Tibial nerve (tissue), 4 donors: Measurements from ENCODE around the gene DRAXIN. TPM values are rescaled to one million over a fixed set of nuclear protein-coding genes. Genes with fewer than 3 reads are reported as not detected.

Experiments used
- DNase-seq, 2 donors: peaks; one replicate each; pipeline ENCODE4 v3.0.0-alpha.2; 2019; ENCODE audit warnings: low spot score in 2 of 2
- H3K27ac ChIP-seq, 4 donors: fragments of 200-600 bp; sonication (generic) in 3 of 4; one replicate each; pipeline ENCODE4 v1.5.1; 2017 to 2019; ENCODE audit warnings: mild to moderate bottlenecking in 1 of 4
- H3K27me3 ChIP-seq, 2 donors: fragments of 200-600 bp; sonication (generic) in 1 of 2; one replicate each; pipeline versions ENCODE4 v1.5.1 to v1.6.0; 2017 to 2019
- H3K36me3 ChIP-seq, 3 donors: fragments of 200-600 bp; sonication (generic); one replicate each; pipeline ENCODE4 v1.5.1; 2018 to 2019
- H3K4me1 ChIP-seq, 4 donors: fragments of 200-600 bp; sonication (generic) in 3 of 4; one replicate each; pipeline ENCODE4 v1.5.1; 2017 to 2019
- H3K4me3 ChIP-seq, 4 donors: fragments of 200-600 bp; sonication (generic) in 3 of 4; one replicate each; pipeline ENCODE4 v1.5.1; 2017 to 2019; ENCODE audit warnings: mild to moderate bottlenecking in 1 of 4, moderate library complexity in 1 of 4
- H3K9me3 ChIP-seq, 4 donors: fragments of 200-600 bp; sonication (generic) in 3 of 4; one replicate each; pipeline ENCODE4 v1.5.1; 2017 to 2019
- EP300 ChIP-seq, 2 donors: sonication (generic); formaldehyde crosslinking; IDR thresholded peaks; one replicate each; pipeline ENCODE4 v1.6.1; 2017; ENCODE audit warnings: antibody characterized with exemption in 2 of 2, mild to moderate bottlenecking in 1 of 2
- POLR2A ChIP-seq, 2 donors: fragments of 450-650 bp; IDR thresholded peaks; one replicate each; pipeline ENCODE4 v1.6.1; 2017; ENCODE audit warnings: antibody characterized with exemption in 2 of 2, mild to moderate bottlenecking in 2 of 2, moderate library complexity in 2 of 2
- WGBS, 2 donors: methylation state at CpG; one replicate each; pipeline ENCODE4 v1.1.5; 2018; 5-methylcytosine and 5-hydroxymethylcytosine counted together
- total RNA-seq, 4 donors: library from RNA; depleted of rRNA; stranded (reverse); fragments of >200 nt; gene quantifications; one replicate each; pipeline ENCODE4 v1.1.0, GENCODE V29; 2016
- TF ChIP-seq, protein P1 (sequence below), 5 experiments: fragments of 200-600 bp in 3 of 5; fragments of 450-650 bp in 2 of 5; sonication (generic) in 3 of 5; IDR thresholded peaks; one replicate each; pipeline ENCODE4 v1.5.1; 2016 to 2019; ENCODE audit warnings: antibody characterized with exemption in 5 of 5, mild to moderate bottlenecking in 3 of 5, moderate library complexity in 2 of 5

DRAXIN gene
- total RNA-seq, 4 donors from 2014 or later = under 0.01 to 1.2 (median 0.20) TPM; not detected in 1

DNA sequence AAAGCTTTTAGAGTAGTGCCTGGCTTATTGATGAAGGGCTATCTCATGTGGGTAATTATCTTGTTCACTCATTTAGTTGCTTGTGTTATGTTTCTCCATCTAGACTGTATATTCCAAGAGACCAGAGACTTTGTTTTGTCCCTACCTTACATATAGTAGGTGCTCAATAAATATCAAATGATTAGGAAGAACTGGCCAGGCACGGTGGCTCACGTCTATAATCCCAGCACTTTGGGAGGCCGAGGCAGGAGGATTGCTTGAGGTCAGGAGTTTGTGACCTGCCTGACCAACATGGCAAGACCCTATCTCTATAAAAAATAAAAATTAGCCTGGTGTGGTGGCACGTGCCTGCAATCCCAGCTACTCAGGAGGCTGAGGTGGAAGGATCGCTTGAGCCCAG, 46.2 kb upstream of the DRAXIN start:
- Histone ChIP-seq H3K4me1 (peaks cover 0 to 59% (median 27%) of the 10 kb centered on the region in 4 donors), H3K27ac (peak overlapping the region in 2 of 4 donors; percentile 89 to 93), H3K9me3 (no peaks in the 10 kb centered on the region), H3K27me3 (peaks cover 0 to 11% of the 10 kb centered on the region in 2 donors), H3K4me3 (no peak overlapping the region), H3K36me3 (no peaks in the 10 kb centered on the region)
- 93% methylated on average over 5 of the region's 5 CpGs for WGBS, 2 donors
- TF ChIP-seq EP300 (IDR thresholded peaks at IDR 0.05) (no peak), POLR2A (IDR thresholded peaks at IDR 0.05) (no peak)
- TF ChIP-seq, protein P1, sequence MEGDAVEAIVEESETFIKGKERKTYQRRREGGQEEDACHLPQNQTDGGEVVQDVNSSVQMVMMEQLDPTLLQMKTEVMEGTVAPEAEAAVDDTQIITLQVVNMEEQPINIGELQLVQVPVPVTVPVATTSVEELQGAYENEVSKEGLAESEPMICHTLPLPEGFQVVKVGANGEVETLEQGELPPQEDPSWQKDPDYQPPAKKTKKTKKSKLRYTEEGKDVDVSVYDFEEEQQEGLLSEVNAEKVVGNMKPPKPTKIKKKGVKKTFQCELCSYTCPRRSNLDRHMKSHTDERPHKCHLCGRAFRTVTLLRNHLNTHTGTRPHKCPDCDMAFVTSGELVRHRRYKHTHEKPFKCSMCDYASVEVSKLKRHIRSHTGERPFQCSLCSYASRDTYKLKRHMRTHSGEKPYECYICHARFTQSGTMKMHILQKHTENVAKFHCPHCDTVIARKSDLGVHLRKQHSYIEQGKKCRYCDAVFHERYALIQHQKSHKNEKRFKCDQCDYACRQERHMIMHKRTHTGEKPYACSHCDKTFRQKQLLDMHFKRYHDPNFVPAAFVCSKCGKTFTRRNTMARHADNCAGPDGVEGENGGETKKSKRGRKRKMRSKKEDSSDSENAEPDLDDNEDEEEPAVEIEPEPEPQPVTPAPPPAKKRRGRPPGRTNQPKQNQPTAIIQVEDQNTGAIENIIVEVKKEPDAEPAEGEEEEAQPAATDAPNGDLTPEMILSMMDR (IDR thresholded peaks at IDR 0.05) = no peak
- no peak for DNase-seq

DNA sequence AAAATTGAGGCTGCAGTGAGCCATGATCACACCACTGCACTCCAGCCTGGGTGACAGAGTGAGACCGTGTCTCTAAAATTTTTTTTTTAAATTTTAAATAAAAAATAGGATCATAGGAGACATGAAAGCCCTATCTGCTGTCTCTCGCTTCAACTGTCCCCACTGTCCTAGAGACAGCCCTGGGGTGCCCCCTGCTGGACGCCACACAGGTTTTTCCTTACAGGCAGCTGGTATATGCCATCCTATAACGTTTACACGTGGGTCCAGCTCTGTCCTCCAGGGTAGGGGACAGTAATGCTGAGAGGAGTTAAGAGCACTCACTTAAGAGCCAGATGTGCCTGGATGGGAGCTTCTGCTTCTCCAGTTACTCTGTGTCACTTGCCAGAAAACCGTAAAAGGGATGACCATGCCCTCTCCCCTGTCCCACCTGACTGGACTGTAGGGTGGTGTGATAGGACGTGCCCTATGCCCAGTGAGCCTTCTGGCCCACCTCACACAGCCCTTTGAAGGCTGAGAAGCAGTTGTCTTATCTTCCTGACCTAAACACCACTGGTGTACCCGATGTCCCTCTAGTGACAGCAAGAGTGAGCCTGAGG, 45.7 kb upstream of the DRAXIN start:
- WGBS, 2 donors = 27 to 32% methylated on average over 8 of the region's 8 CpGs
- Histone ChIP-seq H3K36me3 (no peaks in the 10 kb centered on the region), H3K9me3 (no peaks in the 10 kb centered on the region), H3K4me1 (peaks cover 0 to 60% (median 30%) of the 10 kb centered on the region in 4 donors), H3K4me3 (no peak overlapping the region), H3K27me3 (peaks cover 0 to 11% of the 10 kb centered on the region in 2 donors), H3K27ac (peak overlapping the region in 2 of 4 donors; percentile 89 to 93)
- TF ChIP-seq POLR2A (IDR thresholded peaks at IDR 0.05) = no peak
- no peak for TF ChIP-seq EP300 (IDR thresholded peaks at IDR 0.05)
- TF ChIP-seq, protein P1 (IDR thresholded peaks at IDR 0.05) = peak; percentile 51 to 75 (median 71)
- DNase-seq = peak; percentile 39 to 56

DNA sequence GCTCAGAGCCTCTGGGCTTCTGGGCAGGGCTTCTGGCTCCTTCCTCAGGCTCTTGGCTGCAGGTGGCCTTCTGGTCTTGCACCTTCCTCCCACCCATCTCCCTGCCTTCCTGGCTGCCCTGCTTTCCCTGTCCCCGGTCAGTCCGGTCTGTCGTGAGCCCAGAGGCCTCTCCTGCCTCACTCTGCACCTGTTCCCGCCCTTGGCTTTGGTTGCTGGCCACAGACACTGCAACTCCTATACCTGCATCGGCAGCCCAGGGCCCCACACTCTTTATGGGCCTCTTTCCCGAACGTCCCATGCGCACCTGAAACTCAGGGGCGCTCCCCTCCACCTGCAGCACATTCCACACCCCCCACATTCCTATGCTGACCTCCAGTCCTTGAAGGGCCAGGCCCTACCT, 45.2 kb upstream of the DRAXIN start:
- DNase-seq = no peak
- H3K4me1 ChIP-seq = peaks cover 0 to 60% (median 31%) of the 10 kb centered on the region in 4 donors
- no peak overlapping the region for H3K4me3 ChIP-seq
- 86 to 90% methylated on average over 9 of the region's 9 CpGs for WGBS, 2 donors
- no peaks in the 10 kb centered on the region for H3K36me3 ChIP-seq
- H3K9me3 ChIP-seq = no peaks in the 10 kb centered on the region
- TF ChIP-seq POLR2A (IDR thresholded peaks at IDR 0.05) = no peak
- TF ChIP-seq, protein P1 (IDR thresholded peaks at IDR 0.05) = no peak
- TF ChIP-seq EP300 (IDR thresholded peaks at IDR 0.05) = no peak
- H3K27ac ChIP-seq = peak overlapping the region in 2 of 4 donors; percentile 89 to 93
- H3K27me3 ChIP-seq = peaks cover 0 to 11% of the 10 kb centered on the region in 2 donors

DNA sequence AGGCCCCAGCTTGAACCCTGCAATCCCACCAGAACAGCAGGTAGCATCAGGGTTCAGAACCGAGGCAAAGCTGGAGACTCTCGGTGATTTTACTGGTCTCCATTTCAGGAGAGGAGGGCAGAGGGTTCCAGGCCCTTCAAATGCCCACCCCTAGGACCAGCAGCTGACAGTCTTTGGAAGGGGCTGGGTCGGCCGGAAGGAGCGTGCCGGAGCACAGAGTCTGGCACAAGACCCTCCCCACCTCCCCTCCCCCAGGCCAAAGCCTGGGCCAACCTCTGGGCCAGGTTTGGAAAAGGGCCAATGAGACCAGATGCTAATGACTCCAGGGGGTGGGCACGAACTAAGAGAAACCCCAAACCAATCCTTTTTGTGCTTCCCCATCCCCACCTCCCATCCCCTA, 44.2 kb upstream of the DRAXIN start:
- no peak for DNase-seq
- Histone ChIP-seq H3K4me3 (no peak overlapping the region), H3K4me1 (peaks cover 0 to 57% (median 31%) of the 10 kb centered on the region in 4 donors), H3K36me3 (no peaks in the 10 kb centered on the region), H3K27ac (peak overlapping the region; percentile 64 to 93 (median 78)), H3K9me3 (no peaks in the 10 kb centered on the region), H3K27me3 (peaks cover 0 to 11% of the 10 kb centered on the region in 2 donors)
- TF ChIP-seq, protein P1 (IDR thresholded peaks at IDR 0.05) = no peak
- no peak for TF ChIP-seq POLR2A (IDR thresholded peaks at IDR 0.05)
- no peak for TF ChIP-seq EP300 (IDR thresholded peaks at IDR 0.05)
- 44 to 48% methylated on average over 6 to 7 of the region's 7 CpGs for WGBS, 2 donors

DNA sequence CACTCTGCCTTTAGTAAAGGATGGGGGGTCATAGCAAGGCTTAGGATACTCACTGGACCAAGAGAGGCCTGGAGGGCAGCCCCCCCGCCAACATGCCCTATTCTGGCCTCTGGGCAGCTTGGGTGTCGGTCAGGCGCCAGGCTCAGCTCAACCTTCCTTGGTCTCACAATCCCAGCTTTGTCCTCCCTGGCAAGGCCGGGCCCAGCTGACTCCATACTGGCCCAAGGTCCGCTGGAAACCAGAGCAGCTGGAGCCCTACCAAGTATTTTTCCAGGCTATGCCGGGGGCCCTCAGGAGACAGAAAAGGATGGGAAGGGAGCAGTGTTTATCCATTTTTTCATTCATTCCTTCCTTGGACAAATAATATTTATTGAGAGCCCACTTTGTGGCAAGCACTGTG, 43.5 kb upstream of the DRAXIN start:
- peak overlapping the region in 1 of 4 donors; percentile 6 for H3K4me3 ChIP-seq
- TF ChIP-seq EP300 (IDR thresholded peaks at IDR 0.05) = peak; percentile 60 to 68
- TF ChIP-seq, protein P1 (IDR thresholded peaks at IDR 0.05) = no peak
- peak in 1 of 2 donors; percentile 20 for TF ChIP-seq POLR2A (IDR thresholded peaks at IDR 0.05)
- no peaks in the 10 kb centered on the region for H3K36me3 ChIP-seq
- no peaks in the 10 kb centered on the region for H3K9me3 ChIP-seq
- 33 to 47% methylated on average over 6 of the region's 6 CpGs for WGBS, 2 donors
- peaks cover 0 to 60% (median 31%) of the 10 kb centered on the region in 4 donors for H3K4me1 ChIP-seq
- peak overlapping the region; percentile 64 to 93 (median 78) for H3K27ac ChIP-seq
- DNase-seq = peak; percentile 28 to 57
- peaks cover 0 to 11% of the 10 kb centered on the region in 2 donors for H3K27me3 ChIP-seq
